Endothelial cell of coronary artery (primary cell): ENCODE measurements around the gene IGFL1. TPM values are rescaled to one million over a fixed set of nuclear protein-coding genes. Genes with fewer than 3 reads are reported as not detected.

Experiments
- total RNA-seq: library from RNA; depleted of rRNA; stranded (reverse); fragments of >200 nt; gene quantifications from 2 replicates; pipeline ENCODE4 v1.2.3, GENCODE V29; 2014

IGFL1 gene
- total RNA-seq, result not detected in 2 replicates

DNA sequence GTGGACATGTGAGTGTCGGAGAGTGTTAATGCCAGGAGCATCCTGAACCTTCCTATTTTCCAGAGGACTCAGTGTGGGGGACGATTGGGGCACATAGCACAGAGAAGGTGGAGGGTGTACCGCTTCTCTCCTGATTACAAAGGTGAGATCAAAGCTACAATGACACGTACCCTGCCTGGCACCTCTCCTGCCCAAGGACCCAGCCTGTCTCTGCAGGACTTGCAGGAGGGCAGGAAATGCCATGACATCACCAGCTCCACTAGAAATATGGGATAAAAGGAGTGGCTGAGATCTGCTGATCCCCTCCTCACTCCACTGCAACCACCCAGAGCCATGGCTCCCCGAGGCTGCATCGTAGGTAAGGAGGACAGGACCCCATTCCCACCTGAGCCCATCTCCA, at the start of gene IGFL1:
IGFL1 (plus strand) TSS at position 301 of the 400 bp plus-strand sequence; CDS start at position 334, 33 bp downstream.

Other genes starting within 250 kb of the IGFL1 start
- 7.2 and 8.3 TPM in 2 replicates for gene CCDC61, start 234.3 kb upstream of the IGFL1 start, total RNA-seq
- not detected in 2 replicates for gene PGLYRP1, start 206.7 kb upstream of the IGFL1 start, total RNA-seq
- not detected in 2 replicates for gene IGFL4, start 188.7 kb upstream of the IGFL1 start, total RNA-seq
- gene IGFL3, start 105.1 kb upstream of the IGFL1 start, total RNA-seq, result not detected in 2 replicates
- gene IGFL2, start 81.5 kb upstream of the IGFL1 start, total RNA-seq, result 0.09 TPM in 1 of 2 replicates, not detected in the other
- gene HIF3A, start 67.3 kb downstream of the IGFL1 start, total RNA-seq, result 1.2 and 12.2 TPM in 2 replicates
- gene PPP5C, start 117.3 kb downstream of the IGFL1 start, total RNA-seq, result 74.8 and 83.3 TPM in 2 replicates
- gene CCDC8, start 183.8 kb downstream of the IGFL1 start, total RNA-seq, result 0.45 and 3.2 TPM in 2 replicates
- gene PNMA8C, start 199.2 kb downstream of the IGFL1 start, total RNA-seq, result not detected in 2 replicates
- 2.4 and 4.4 TPM in 2 replicates for gene PNMA8A, start 241.8 kb downstream of the IGFL1 start, total RNA-seq